Measurements from ENCODE around the gene RAE1. TPM values are rescaled to one million over a fixed set of nuclear protein-coding genes. Genes with fewer than 3 reads are reported as not detected.

Gene RAE1
- total and polyA plus RNA-seq, 2 of the 8 experiments (the other 6 are each of a cell fraction or from before 2014, with no cell fraction given): 35.9 to 44.9 TPM

DNA sequence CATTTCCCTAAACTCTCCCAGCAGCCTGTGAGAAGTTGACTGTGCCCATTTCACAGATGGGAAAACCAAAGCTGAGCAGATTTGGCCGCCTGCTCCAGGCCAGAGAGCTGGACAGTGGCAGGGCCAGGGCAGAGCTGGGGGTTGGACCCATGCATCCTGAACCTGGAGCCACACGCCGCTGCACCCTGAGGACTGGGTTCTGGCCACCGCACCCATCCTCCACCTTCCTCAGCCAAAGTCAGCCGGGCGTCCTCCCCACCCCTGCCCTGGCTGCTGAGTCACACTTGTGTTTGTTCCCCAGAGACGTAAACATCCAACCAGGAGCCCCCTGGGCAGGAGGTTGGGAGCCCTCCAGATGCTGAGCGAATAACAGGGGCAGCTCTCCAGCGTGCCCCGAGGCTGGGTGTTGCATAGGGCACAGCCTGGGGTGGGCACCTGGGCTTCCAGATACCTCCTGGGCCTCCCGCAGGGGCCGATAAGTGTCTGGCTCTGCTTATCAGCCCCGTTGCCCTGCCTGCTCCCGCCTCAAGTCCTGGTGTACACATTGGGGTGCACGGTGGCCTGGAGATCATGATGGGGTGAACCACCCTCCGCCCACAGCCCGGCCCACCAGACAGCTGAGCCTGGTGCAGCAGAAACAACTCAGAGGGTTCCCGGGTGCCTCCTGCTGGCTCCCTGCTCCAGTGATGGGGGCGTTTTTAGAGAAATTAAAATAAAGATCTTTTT is 64.0 kb downstream of the RAE1 start:
- DNase-seq (ENCODE audit: low read depth in 1 of 2, low spot score in 2 of 2) (no peak), FAIRE-seq (no peak)
- H3K4me2 ChIP-seq (ENCODE audit: insufficient read depth in 1 of 2, low read depth in 2 of 2, low read length in 2 of 2): no peak overlapping the region
- H4K5ac ChIP-seq (ENCODE audit: insufficient read length, low read depth, low read length): no peak overlapping the region
- POLR2A ChIA-PET (ENCODE audit: partially characterized antibody): interaction anchor here (1.5 kb wide), 1 partner anchor 24 kb away, joined by 3 read pairs; the partner anchor contains the start of gene RBM38
- 0 out of 2 replicates have a peak overlapping the region, but pooled peaks have one; percentile 11 for H4K8ac ChIP-seq (ENCODE audit: extremely low read depth, insufficient read depth, low read length)
- H3K36me3 ChIP-seq (ENCODE audit: control insufficient read depth in 2 of 4, insufficient read depth in 4 of 4, low read length in 3 of 4): no peaks in the 10 kb centered on the region
- no peak overlapping the region for H2BK12ac ChIP-seq (ENCODE audit: low read depth, low read length)
- CTCF ChIA-PET (ENCODE audit: partially characterized antibody): interaction anchor here (0.9 to 1.8 kb wide), 5 partner anchors 13 to 81 kb away, joined by 3 to 5 read pairs (median 4); no protein-coding TSS in a partner anchor
- H2BK15ac ChIP-seq (ENCODE audit: low read length): no peak overlapping the region
- no peak overlapping the region for H3K27ac ChIP-seq (ENCODE audit: low read depth, low read length)
- TF ChIP-seq JUN (IDR thresholded peaks at IDR 0.05; ENCODE audit: low read depth, low read length) (no peak), KDM1A (IDR thresholded peaks at IDR 0.05; ENCODE audit: borderline replicate concordance, low read length) (peak; percentile 81; the same call in 1 of the 2 replicates), YY1 (IDR thresholded peaks at IDR 0.05; ENCODE audit: low read depth, low read length) (no peak), MAFK (IDR thresholded peaks at IDR 0.05; ENCODE audit: low read depth, low read length) (no peak), RAD21 (IDR thresholded peaks at IDR 0.05 in 1 of 2, conservative IDR thresholded peaks at IDR 0.05 in 1 of 2; ENCODE audit: low read depth in 2 of 2, low read length in 2 of 2) (no peak), ZNF274 (IDR thresholded peaks at IDR 0.05; ENCODE audit: borderline replicate concordance, extremely low read depth, low read length) (no peak)
- 88% methylated on average over 17 of the region's 19 CpGs; no CpG with 5 or more reads in 1 of the 2 experiments for WGBS, 2 experiments (ENCODE audit: extremely low coverage in 1 of 2, insufficient coverage in 1 of 2, insufficient read length in 1 of 2, insufficient replicate concordance in 2 of 2, low coverage in 1 of 2, low lambda C conversion rate in 2 of 2, missing lambda C conversion rate in 1 of 2)
- no peak overlapping the region for H3K56ac ChIP-seq (replicated peaks; ENCODE audit: insufficient read length, low read depth, low read length)
- no peak overlapping the region for H3K4me3 ChIP-seq (ENCODE audit: extremely low read depth in 1 of 4, insufficient read depth in 2 of 4, low read depth in 3 of 4, low read length in 4 of 4)
- no peak overlapping the region for H3K14ac ChIP-seq (ENCODE audit: insufficient read length)
- H3K23ac ChIP-seq (ENCODE audit: insufficient read length): no peak overlapping the region
- no peaks in the 10 kb centered on the region for H3K79me2 ChIP-seq (ENCODE audit: control insufficient read depth in 1 of 2, insufficient read depth in 2 of 2, low read length in 2 of 2)
- H2AK5ac ChIP-seq (ENCODE audit: low read depth, low read length): no peak overlapping the region
- H3K9ac ChIP-seq (replicated peaks in 1 of 4; ENCODE audit: extremely low read depth in 1 of 4, low read depth in 3 of 4, low read length in 3 of 4): no peak overlapping the region; a peak in 1 of 7 replicates
- peaks cover 0 to 4% of the 10 kb centered on the region in 2 experiments for H4K20me1 ChIP-seq (replicated peaks in 1 of 2; ENCODE audit: control insufficient read depth in 1 of 2, insufficient read depth in 2 of 2, low read length in 2 of 2)
- peaks cover 5% of the 10 kb centered on the region; the same call in 1 of the 2 replicates for H3K23me2 ChIP-seq (ENCODE audit: low read depth, low read length)
- no peaks in the 10 kb centered on the region for H3K79me1 ChIP-seq (ENCODE audit: low read depth, low read length)
- H2AFZ ChIP-seq (ENCODE audit: low read length): no peak overlapping the region
- no peak overlapping the region for H4K91ac ChIP-seq (replicated peaks; ENCODE audit: insufficient read length, low read length)
- no peak overlapping the region for H3K4ac ChIP-seq (replicated peaks; ENCODE audit: insufficient read length, low read depth, low read length)
- H2BK5ac ChIP-seq (ENCODE audit: low read depth, low read length): no peak overlapping the region
- H3K9me3 ChIP-seq (ENCODE audit: insufficient read depth in 2 of 2, low read depth in 1 of 2, low read length in 1 of 2): no peaks in the 10 kb centered on the region
- H2BK20ac ChIP-seq (ENCODE audit: low read length): no peak overlapping the region
- no peaks in the 10 kb centered on the region for H3K4me1 ChIP-seq (replicated peaks in 1 of 4; ENCODE audit: control insufficient read depth in 3 of 4, insufficient read depth in 4 of 4, low read length in 3 of 4)
- H3K18ac ChIP-seq (ENCODE audit: extremely low read depth, low read length): no peak overlapping the region
- no peak overlapping the region for H2BK120ac ChIP-seq (replicated peaks; ENCODE audit: low read depth, low read length)
- H3K27me3 ChIP-seq (replicated peaks in 1 of 4; ENCODE audit: control insufficient read depth in 3 of 4, extremely low read depth in 1 of 4, insufficient read depth in 3 of 4, low read length in 3 of 4): no peaks in the 10 kb centered on the region

Data from H1 (cell line).